ENCODE data around the gene CHRDL2.

- TF ChIP-seq EZH2 (IDR thresholded peaks at IDR 0.05; ENCODE audit: insufficient read depth, poor library complexity, severe bottlenecking) (no peak), EZH2phosphoT487 (IDR thresholded peaks at IDR 0.05; ENCODE audit: insufficient read depth, low read depth) (no peak)
Observed at GRCh38 chr11:74744277-74744676, 13.1 kb upstream of the CHRDL2 start.

Data from GM23248 (cell line).